ENCODE results near the gene MMP27.

- TF ChIP-seq CTCF (IDR thresholded peaks at IDR 0.05; ENCODE audit: insufficient read depth, low read length), result no peak
- TF ChIP-seq POLR2AphosphoS5 (IDR thresholded peaks at IDR 0.05; ENCODE audit: low read depth), result no peak
- no peak for TF ChIP-seq REST (IDR thresholded peaks at IDR 0.05; ENCODE audit: insufficient replicate concordance, low read depth)
Measured at GRCh38 chr11:102678022-102678421, 27.5 kb downstream of the MMP27 start.

Data from HL-60 (cell line).